A549 (cell line): ENCODE data around the gene WNT5B.

Experiments used
- CHD2 ChIP-seq: fragments of 150-350 bp; IDR thresholded peaks from 2 replicates; pipeline ENCODE4 v1.6.1; 2014; ENCODE audit warnings: low read length; ENCODE audit not compliant: partially characterized antibody
- EP300 ChIP-seq, 2 experiments: fragments of >200 bp; sonication (Bioruptor Twin); formaldehyde crosslinking; IDR thresholded peaks; 2 replicates in 1 of 2; 3 replicates in 1 of 2; pipeline ENCODE4 v1.6.1; 2016 to 2017
- HOXA7 ChIP-seq: fragments of 250-450 bp; sonication (Bioruptor Pico); IDR thresholded peaks from 2 replicates; pipeline ENCODE4 v1.5.0; 2020; ENCODE audit warnings: mild to moderate bottlenecking, moderate library complexity
- POLR2A ChIP-seq: IDR thresholded peaks from 2 replicates; pipeline ENCODE4 v1.6.1; 2012; ENCODE audit warnings: mild to moderate bottlenecking, low read length
- TF ChIP-seq, protein P1 (sequence below): fragments of >200 bp; sonication (Bioruptor Twin); formaldehyde crosslinking; IDR thresholded peaks from 3 replicates; pipeline ENCODE4 v1.5.1; 2016

- TF ChIP-seq POLR2A = no peak
- TF ChIP-seq HOXA7 (CRISPR knock-in tag) = no peak
- TF ChIP-seq CHD2 = no peak
- TF ChIP-seq EP300 (IDR thresholded peaks at IDR 0.05) = no peak
- TF ChIP-seq, protein P1, sequence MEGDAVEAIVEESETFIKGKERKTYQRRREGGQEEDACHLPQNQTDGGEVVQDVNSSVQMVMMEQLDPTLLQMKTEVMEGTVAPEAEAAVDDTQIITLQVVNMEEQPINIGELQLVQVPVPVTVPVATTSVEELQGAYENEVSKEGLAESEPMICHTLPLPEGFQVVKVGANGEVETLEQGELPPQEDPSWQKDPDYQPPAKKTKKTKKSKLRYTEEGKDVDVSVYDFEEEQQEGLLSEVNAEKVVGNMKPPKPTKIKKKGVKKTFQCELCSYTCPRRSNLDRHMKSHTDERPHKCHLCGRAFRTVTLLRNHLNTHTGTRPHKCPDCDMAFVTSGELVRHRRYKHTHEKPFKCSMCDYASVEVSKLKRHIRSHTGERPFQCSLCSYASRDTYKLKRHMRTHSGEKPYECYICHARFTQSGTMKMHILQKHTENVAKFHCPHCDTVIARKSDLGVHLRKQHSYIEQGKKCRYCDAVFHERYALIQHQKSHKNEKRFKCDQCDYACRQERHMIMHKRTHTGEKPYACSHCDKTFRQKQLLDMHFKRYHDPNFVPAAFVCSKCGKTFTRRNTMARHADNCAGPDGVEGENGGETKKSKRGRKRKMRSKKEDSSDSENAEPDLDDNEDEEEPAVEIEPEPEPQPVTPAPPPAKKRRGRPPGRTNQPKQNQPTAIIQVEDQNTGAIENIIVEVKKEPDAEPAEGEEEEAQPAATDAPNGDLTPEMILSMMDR = no peak
These were observed 46.9 kb upstream of the WNT5B start for GRCh38 chr12:1581973-1582708.
